Type B pancreatic cell (in vitro differentiated cells): ENCODE data around the gene PYGM. TPM values are rescaled to one million over a fixed set of nuclear protein-coding genes. Genes with fewer than 3 reads are reported as not detected.

Source experiments
- total RNA-seq: library from RNA; stranded (reverse); gene quantifications from 2 replicates; pipeline ENCODE4 v1.2.1, GENCODE V29; 2021; ENCODE audit warnings: low replicate concordance

Gene PYGM
- total RNA-seq, 1 donor from 2014 or later, result 239 TPM

Other genes with a start within 250 kb of the PYGM start
- 0.59 and 0.65 TPM in 2 replicates for gene SLC22A11, start 204.0 kb downstream of the PYGM start, total RNA-seq
- gene SLC22A12, start 168.8 kb downstream of the PYGM start, total RNA-seq, result not detected in 2 replicates
- 12.7 and 22.1 TPM in 2 replicates for gene NRXN2, start 36.8 kb downstream of the PYGM start, total RNA-seq
- gene RASGRP2, start 15.8 kb downstream of the PYGM start, total RNA-seq, result 3.0 and 11.7 TPM in 2 replicates
- 315 and 450 TPM in 2 replicates for gene SF1, start 18.6 kb upstream of the PYGM start, total RNA-seq
- 8.6 and 20.2 TPM in 2 replicates for gene MAP4K2, start 43.2 kb upstream of the PYGM start, total RNA-seq
- gene MEN1, start 50.6 kb upstream of the PYGM start, total RNA-seq, result 35.5 and 50.6 TPM in 2 replicates
- gene CDC42BPG, start 84.7 kb upstream of the PYGM start, total RNA-seq, result 20.1 and 47.7 TPM in 2 replicates
- gene EHD1, start 118.6 kb upstream of the PYGM start, total RNA-seq, result 86.6 and 121 TPM in 2 replicates
- gene ATG2A, start 157.2 kb upstream of the PYGM start, total RNA-seq, result 26.8 and 30.8 TPM in 2 replicates
- gene PPP2R5B, start 164.7 kb upstream of the PYGM start, total RNA-seq, result 14.8 and 19.4 TPM in 2 replicates
- 0.85 TPM in 1 of 2 replicates, not detected in the other for gene GPHA2, start 175.9 kb upstream of the PYGM start, total RNA-seq
- not detected in 2 replicates for gene MAJIN, start 212.1 kb upstream of the PYGM start, total RNA-seq
- 1.0 TPM in 2 replicates for gene BATF2, start 237.0 kb upstream of the PYGM start, total RNA-seq